ENCODE data around the gene TAF13.

DNA sequence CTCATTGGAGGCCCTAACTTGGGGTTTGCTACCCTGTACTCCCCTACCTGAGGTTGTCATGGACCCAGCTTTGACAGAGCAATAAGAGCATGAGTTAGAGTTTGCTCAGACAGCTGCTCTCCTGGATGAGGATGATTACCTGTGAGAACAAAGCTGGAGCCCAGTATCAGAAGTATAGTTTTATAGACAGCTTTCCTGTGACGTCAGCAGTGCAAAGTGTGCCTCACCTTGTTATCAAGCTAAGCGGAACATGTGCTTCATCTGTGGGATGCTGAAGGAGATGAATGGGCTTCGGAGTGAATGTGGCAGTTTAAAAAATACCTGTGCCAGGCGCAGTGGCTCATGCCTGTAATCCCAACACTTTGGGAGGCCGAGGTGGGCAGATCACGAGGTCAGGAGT, 28.5 kb downstream of the TAF13 start:
- TF ChIP-seq CTCF (IDR thresholded peaks at IDR 0.05 in 2 of 3, conservative IDR thresholded peaks at IDR 0.05 in 1 of 3; ENCODE audit: borderline replicate concordance in 1 of 3, insufficient read depth in 1 of 3, low read depth in 2 of 3, low read length in 2 of 3): no peak
- TF ChIP-seq, protein P1, sequence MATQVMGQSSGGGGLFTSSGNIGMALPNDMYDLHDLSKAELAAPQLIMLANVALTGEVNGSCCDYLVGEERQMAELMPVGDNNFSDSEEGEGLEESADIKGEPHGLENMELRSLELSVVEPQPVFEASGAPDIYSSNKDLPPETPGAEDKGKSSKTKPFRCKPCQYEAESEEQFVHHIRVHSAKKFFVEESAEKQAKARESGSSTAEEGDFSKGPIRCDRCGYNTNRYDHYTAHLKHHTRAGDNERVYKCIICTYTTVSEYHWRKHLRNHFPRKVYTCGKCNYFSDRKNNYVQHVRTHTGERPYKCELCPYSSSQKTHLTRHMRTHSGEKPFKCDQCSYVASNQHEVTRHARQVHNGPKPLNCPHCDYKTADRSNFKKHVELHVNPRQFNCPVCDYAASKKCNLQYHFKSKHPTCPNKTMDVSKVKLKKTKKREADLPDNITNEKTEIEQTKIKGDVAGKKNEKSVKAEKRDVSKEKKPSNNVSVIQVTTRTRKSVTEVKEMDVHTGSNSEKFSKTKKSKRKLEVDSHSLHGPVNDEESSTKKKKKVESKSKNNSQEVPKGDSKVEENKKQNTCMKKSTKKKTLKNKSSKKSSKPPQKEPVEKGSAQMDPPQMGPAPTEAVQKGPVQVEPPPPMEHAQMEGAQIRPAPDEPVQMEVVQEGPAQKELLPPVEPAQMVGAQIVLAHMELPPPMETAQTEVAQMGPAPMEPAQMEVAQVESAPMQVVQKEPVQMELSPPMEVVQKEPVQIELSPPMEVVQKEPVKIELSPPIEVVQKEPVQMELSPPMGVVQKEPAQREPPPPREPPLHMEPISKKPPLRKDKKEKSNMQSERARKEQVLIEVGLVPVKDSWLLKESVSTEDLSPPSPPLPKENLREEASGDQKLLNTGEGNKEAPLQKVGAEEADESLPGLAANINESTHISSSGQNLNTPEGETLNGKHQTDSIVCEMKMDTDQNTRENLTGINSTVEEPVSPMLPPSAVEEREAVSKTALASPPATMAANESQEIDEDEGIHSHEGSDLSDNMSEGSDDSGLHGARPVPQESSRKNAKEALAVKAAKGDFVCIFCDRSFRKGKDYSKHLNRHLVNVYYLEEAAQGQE (IDR thresholded peaks at IDR 0.05; ENCODE audit: low read depth): no peak
